LNCAP (cell line): Measurements from ENCODE around the gene PROK1.

Source experiments
- TF ChIP-seq, protein P1 (sequence below): fragments of 450-650 bp; IDR thresholded peaks from 2 replicates; pipeline ENCODE4 v1.5.1; 2017; ENCODE audit warnings: mild to moderate bottlenecking

Gene PROK1

GRCh38 chr1:110488867-110489266, 37.9 kb downstream of the PROK1 start:
- TF ChIP-seq, protein P1, sequence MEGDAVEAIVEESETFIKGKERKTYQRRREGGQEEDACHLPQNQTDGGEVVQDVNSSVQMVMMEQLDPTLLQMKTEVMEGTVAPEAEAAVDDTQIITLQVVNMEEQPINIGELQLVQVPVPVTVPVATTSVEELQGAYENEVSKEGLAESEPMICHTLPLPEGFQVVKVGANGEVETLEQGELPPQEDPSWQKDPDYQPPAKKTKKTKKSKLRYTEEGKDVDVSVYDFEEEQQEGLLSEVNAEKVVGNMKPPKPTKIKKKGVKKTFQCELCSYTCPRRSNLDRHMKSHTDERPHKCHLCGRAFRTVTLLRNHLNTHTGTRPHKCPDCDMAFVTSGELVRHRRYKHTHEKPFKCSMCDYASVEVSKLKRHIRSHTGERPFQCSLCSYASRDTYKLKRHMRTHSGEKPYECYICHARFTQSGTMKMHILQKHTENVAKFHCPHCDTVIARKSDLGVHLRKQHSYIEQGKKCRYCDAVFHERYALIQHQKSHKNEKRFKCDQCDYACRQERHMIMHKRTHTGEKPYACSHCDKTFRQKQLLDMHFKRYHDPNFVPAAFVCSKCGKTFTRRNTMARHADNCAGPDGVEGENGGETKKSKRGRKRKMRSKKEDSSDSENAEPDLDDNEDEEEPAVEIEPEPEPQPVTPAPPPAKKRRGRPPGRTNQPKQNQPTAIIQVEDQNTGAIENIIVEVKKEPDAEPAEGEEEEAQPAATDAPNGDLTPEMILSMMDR: no peak

GRCh38 chr1:110489406-110489805, 38.5 kb downstream of the PROK1 start:
- TF ChIP-seq, protein P1: no peak

DNA sequence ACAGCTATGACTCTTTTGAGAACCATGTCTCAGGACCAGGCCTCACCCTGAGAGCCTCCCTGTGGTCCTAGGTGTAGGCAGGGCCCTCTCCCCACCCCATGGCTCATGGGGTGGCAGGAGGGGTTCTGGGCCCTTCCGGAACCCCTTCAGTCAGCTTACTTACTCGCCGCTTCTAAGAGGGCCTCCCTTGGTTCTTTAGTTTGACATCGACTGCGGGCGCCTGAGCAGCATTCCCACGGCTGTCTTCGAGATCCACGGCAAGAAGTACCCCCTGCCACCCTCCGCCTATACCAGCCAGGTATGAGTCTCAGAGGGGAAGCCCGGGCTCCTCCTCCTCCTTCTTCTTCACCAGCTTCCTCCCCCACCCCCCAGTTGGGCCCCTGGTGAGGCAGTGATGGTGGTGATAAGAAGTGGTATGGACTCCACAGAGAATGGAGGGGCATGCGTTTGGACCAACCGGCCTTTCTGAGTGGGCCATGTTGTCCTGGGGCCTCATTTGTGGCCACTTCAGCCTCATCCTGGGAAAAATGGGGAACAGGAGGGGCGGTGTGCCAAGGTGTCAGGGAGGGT, 39.1 kb downstream of the PROK1 start:
- TF ChIP-seq, protein P1: no peak

- TF ChIP-seq, protein P1: no peak
Measured at GRCh38 chr1:110490791-110491451, 40.0 kb downstream of the PROK1 start.

GRCh38 chr1:110492573-110492972, 41.6 kb downstream of the PROK1 start:
- TF ChIP-seq, protein P1: no peak

GRCh38 chr1:110493059-110493699, 42.2 kb downstream of the PROK1 start:
- TF ChIP-seq, protein P1: no peak

DNA sequence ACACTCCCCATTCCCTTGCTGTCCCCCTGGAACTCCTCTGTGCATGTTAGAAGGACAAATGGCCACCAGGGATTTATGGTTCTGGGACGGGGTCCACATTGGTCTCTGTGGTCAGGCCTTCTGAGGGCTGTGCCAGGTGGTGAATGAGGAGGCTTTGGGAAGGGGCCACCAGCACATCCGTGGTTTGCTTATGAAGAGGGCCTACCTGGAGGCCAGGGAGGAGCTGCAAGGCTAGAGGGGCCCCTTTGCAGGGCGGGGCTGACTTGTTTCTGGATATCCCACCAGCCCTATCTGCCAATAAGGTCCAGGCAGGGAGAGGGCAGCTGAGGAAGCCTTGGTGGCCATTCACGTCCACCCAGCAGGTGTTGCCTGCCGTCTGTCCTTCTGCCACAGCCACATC, 43.1 kb downstream of the PROK1 start:
- TF ChIP-seq, protein P1: no peak
